OCI-LY3 (cell line): ENCODE data around the gene PIERCE2.

Experiments used
- CTCF ChIP-seq: fragments of 200-600, 300-600 bp; sonication (generic); IDR thresholded peaks from 2 replicates; pipeline ENCODE4 v1.5.1; 2014; ENCODE audit warnings: antibody characterized with exemption, low read length, low read depth
- EZH2phosphoT487 ChIP-seq: fragments of 200-600 bp; shearing (Covaris generic); IDR thresholded peaks from 2 replicates; pipeline ENCODE4 v1.6.1; 2018; ENCODE audit warnings: antibody characterized with exemption, mixed run types, low read depth

- TF ChIP-seq CTCF (no peak), EZH2phosphoT487 (no peak)
Observed at GRCh38 chr15:55461447-55461846, 53.2 kb downstream of the PIERCE2 start.
